ENCODE data around the gene ENSA.
A peak's percentile ranks its signal among the peaks of the same experiment; 100 is the strongest.

Gene ENSA

GRCh38 chr1:150622303-150622975 is 7.0 kb downstream of the ENSA start:
- Histone ChIP-seq H3K79me2 (ENCODE audit: insufficient read depth, low read depth) (peaks cover 18% of the 10 kb centered on the region), H3K4me1 (ENCODE audit: low read depth, poor library complexity, severe bottlenecking) (peaks cover 46% of the 10 kb centered on the region), H3K9ac (no peak overlapping the region), H3K27me3 (ENCODE audit: insufficient read depth, low read depth) (no peaks in the 10 kb centered on the region), H3K27ac (peak overlapping the region; percentile 7; the same call in 1 of the 2 replicates), H4K20me1 (ENCODE audit: insufficient read depth) (no peaks in the 10 kb centered on the region), H2AFZ (ENCODE audit: low read depth) (no peak overlapping the region), H3K4me3 (IDR thresholded peaks at IDR 0.05; ENCODE audit: insufficient read depth, low read depth, low read length) (no peak overlapping the region), H3K4me2 (no peak overlapping the region), H3K36me3 (ENCODE audit: insufficient read depth) (peaks cover 32% of the 10 kb centered on the region; the same call in 1 of the 2 replicates)
- TF ChIP-seq CTCF (conservative IDR thresholded peaks at IDR 0.05; ENCODE audit: low read depth, low read length), result no peak

GRCh38 chr1:150621497-150622302 is 7.7 kb downstream of the ENSA start:
- peak overlapping the region; percentile 7; the same call in 1 of the 2 replicates for H3K27ac ChIP-seq
- no peaks in the 10 kb centered on the region for H4K20me1 ChIP-seq (ENCODE audit: insufficient read depth)
- H3K4me3 ChIP-seq (IDR thresholded peaks at IDR 0.05; ENCODE audit: insufficient read depth, low read depth, low read length), result no peak overlapping the region
- peaks cover 11% of the 10 kb centered on the region; the same call in 1 of the 2 replicates for H3K79me2 ChIP-seq (ENCODE audit: insufficient read depth, low read depth)
- H3K4me1 ChIP-seq (ENCODE audit: low read depth, poor library complexity, severe bottlenecking), result peaks cover 39% of the 10 kb centered on the region
- no peak overlapping the region for H3K9ac ChIP-seq
- H3K36me3 ChIP-seq (ENCODE audit: insufficient read depth), result peaks cover 26% of the 10 kb centered on the region; the same call in 1 of the 2 replicates
- H3K4me2 ChIP-seq, result no peak overlapping the region
- peak; percentile 96 for TF ChIP-seq CTCF (conservative IDR thresholded peaks at IDR 0.05; ENCODE audit: low read depth, low read length)
- no peaks in the 10 kb centered on the region for H3K27me3 ChIP-seq (ENCODE audit: insufficient read depth, low read depth)
- H2AFZ ChIP-seq (ENCODE audit: low read depth), result no peak overlapping the region

GRCh38 chr1:150620919-150621318 is 8.5 kb downstream of the ENSA start:
- H3K4me1 ChIP-seq (ENCODE audit: low read depth, poor library complexity, severe bottlenecking), result peaks cover 38% of the 10 kb centered on the region
- H4K20me1 ChIP-seq (ENCODE audit: insufficient read depth), result no peaks in the 10 kb centered on the region
- TF ChIP-seq CTCF (conservative IDR thresholded peaks at IDR 0.05; ENCODE audit: low read depth, low read length), result no peak
- H2AFZ ChIP-seq (ENCODE audit: low read depth), result no peak overlapping the region
- no peak overlapping the region for H3K9ac ChIP-seq
- no peaks in the 10 kb centered on the region for H3K27me3 ChIP-seq (ENCODE audit: insufficient read depth, low read depth)
- peaks cover 5% of the 10 kb centered on the region; the same call in 1 of the 2 replicates for H3K79me2 ChIP-seq (ENCODE audit: insufficient read depth, low read depth)
- no peak overlapping the region; the same call in 1 of the 2 replicates for H3K27ac ChIP-seq
- H3K36me3 ChIP-seq (ENCODE audit: insufficient read depth), result peaks cover 20% of the 10 kb centered on the region; the same call in 1 of the 2 replicates
- no peak overlapping the region for H3K4me3 ChIP-seq (IDR thresholded peaks at IDR 0.05; ENCODE audit: insufficient read depth, low read depth, low read length)
- no peak overlapping the region for H3K4me2 ChIP-seq

- Histone ChIP-seq H3K27me3 (ENCODE audit: insufficient read depth, low read depth) (no peaks in the 10 kb centered on the region), H3K36me3 (ENCODE audit: insufficient read depth) (peaks cover 13% of the 10 kb centered on the region; the same call in 1 of the 2 replicates), H3K4me1 (ENCODE audit: low read depth, poor library complexity, severe bottlenecking) (peaks cover 38% of the 10 kb centered on the region), H3K4me2 (no peak overlapping the region), H3K79me2 (ENCODE audit: insufficient read depth, low read depth) (no peaks in the 10 kb centered on the region), H4K20me1 (ENCODE audit: insufficient read depth) (no peaks in the 10 kb centered on the region), H3K9ac (no peak overlapping the region), H2AFZ (ENCODE audit: low read depth) (no peak overlapping the region), H3K27ac (peak overlapping the region; percentile 0; the same call in 1 of the 2 replicates), H3K4me3 (IDR thresholded peaks at IDR 0.05; ENCODE audit: insufficient read depth, low read depth, low read length) (no peak overlapping the region)
- TF ChIP-seq CTCF (conservative IDR thresholded peaks at IDR 0.05; ENCODE audit: low read depth, low read length), result peak; percentile 32; the same call in 1 of the 2 replicates
These were observed 9.6 kb downstream of the ENSA start for GRCh38 chr1:150619576-150620509.

All from KMS-11 (cell line).